ENCODE results near the gene NEIL1. TPM values are rescaled to one million over a fixed set of nuclear protein-coding genes. Genes with fewer than 3 reads are reported as not detected.
A peak's percentile ranks its signal among the peaks of the same experiment; 100 is the strongest.

Gene NEIL1
- total and polyA plus RNA-seq, 10 of the 15 experiments (the other 5 are each of a cell fraction or from before 2014, with no cell fraction given): 0.10 to 2.3 (median 0.66) TPM

DNA sequence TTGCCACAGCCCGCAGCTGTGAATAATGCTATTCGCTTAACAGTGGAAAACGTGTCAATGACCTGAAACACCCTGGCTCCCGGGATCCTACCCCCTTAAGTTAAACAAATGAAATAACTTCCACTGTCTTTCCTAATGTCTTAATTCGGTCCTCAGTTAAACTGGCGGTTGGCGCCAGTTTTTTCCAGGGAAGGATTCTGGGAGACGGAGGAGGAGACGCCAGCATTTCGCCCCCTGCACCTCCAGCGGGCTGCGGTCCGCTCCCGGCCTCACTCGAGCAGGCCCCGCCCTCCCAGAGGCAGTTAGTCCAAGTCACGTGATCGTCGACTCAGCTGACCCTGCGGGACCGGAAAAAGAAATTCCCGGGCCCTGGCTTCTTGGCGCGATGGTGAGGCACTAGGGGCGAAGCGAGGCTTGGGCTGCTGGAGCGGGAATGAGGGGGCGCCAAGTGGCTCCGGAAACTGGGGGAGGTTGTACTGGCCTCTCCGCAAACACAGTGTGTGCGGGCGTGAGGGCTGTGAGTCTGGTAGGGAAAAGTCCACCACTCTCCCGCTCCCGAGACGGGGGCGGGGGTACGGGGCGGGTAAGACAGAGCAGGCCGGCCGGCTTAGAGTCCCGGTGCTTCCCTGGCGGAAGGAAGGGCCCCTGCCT lies 11.0 kb upstream of the NEIL1 start, which contains the start of gene COMMD4 (continued):
- TF ChIP-seq, protein P1, sequence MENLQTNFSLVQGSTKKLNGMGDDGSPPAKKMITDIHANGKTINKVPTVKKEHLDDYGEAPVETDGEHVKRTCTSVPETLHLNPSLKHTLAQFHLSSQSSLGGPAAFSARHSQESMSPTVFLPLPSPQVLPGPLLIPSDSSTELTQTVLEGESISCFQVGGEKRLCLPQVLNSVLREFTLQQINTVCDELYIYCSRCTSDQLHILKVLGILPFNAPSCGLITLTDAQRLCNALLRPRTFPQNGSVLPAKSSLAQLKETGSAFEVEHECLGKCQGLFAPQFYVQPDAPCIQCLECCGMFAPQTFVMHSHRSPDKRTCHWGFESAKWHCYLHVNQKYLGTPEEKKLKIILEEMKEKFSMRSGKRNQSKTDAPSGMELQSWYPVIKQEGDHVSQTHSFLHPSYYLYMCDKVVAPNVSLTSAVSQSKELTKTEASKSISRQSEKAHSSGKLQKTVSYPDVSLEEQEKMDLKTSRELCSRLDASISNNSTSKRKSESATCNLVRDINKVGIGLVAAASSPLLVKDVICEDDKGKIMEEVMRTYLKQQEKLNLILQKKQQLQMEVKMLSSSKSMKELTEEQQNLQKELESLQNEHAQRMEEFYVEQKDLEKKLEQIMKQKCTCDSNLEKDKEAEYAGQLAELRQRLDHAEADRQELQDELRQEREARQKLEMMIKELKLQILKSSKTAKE (IDR thresholded peaks at IDR 0.05; ENCODE audit: low read depth, poor library complexity, severe bottlenecking): peak; percentile 50
- TF ChIP-seq IKZF2 (IDR thresholded peaks at IDR 0.05) (peak; percentile 66 to 75), POLR2AphosphoS5 (IDR thresholded peaks at IDR 0.05; ENCODE audit: low read length) (peak; percentile 34; the same call in 1 of the 2 replicates), STAT3 (IDR thresholded peaks at IDR 0.05; ENCODE audit: low read depth, low read length) (no peak), SIX5 (IDR thresholded peaks at IDR 0.05; ENCODE audit: low read depth, low read length, severe bottlenecking) (peak; percentile 26), CHD2 (IDR thresholded peaks at IDR 0.05; ENCODE audit: borderline replicate concordance, low read depth, low read length) (no peak), NR2C2 (IDR thresholded peaks at IDR 0.05; ENCODE audit: borderline replicate concordance, control insufficient read depth, insufficient read length, low read depth) (no peak), CBFB (IDR thresholded peaks at IDR 0.05; ENCODE audit: low read depth) (peak; percentile 60; the same call in 1 of the 2 replicates), TARDBP (IDR thresholded peaks at IDR 0.05; ENCODE audit: borderline replicate concordance) (peak; percentile 80; the same call in 1 of the 2 replicates), CBX5 (IDR thresholded peaks at IDR 0.05; ENCODE audit: low read depth) (peak; percentile 50; the same call in 1 of the 2 replicates)
- TF ChIP-seq, protein P2, sequence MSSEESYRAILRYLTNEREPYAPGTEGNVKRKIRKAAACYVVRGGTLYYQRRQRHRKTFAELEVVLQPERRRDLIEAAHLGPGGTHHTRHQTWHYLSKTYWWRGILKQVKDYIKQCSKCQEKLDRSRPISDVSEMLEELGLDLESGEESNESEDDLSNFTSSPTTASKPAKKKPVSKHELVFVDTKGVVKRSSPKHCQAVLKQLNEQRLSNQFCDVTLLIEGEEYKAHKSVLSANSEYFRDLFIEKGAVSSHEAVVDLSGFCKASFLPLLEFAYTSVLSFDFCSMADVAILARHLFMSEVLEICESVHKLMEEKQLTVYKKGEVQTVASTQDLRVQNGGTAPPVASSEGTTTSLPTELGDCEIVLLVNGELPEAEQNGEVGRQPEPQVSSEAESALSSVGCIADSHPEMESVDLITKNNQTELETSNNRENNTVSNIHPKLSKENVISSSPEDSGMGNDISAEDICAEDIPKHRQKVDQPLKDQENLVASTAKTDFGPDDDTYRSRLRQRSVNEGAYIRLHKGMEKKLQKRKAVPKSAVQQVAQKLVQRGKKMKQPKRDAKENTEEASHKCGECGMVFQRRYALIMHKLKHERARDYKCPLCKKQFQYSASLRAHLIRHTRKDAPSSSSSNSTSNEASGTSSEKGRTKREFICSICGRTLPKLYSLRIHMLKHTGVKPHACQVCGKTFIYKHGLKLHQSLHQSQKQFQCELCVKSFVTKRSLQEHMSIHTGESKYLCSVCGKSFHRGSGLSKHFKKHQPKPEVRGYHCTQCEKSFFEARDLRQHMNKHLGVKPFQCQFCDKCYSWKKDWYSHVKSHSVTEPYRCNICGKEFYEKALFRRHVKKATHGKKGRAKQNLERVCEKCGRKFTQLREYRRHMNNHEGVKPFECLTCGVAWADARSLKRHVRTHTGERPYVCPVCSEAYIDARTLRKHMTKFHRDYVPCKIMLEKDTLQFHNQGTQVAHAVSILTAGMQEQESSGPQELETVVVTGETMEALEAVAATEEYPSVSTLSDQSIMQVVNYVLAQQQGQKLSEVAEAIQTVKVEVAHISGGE (CRISPR knock-in tag; IDR thresholded peaks at IDR 0.05): peak; percentile 54; the same call in 1 of the 2 replicates
- TF ChIP-seq, protein P3, sequence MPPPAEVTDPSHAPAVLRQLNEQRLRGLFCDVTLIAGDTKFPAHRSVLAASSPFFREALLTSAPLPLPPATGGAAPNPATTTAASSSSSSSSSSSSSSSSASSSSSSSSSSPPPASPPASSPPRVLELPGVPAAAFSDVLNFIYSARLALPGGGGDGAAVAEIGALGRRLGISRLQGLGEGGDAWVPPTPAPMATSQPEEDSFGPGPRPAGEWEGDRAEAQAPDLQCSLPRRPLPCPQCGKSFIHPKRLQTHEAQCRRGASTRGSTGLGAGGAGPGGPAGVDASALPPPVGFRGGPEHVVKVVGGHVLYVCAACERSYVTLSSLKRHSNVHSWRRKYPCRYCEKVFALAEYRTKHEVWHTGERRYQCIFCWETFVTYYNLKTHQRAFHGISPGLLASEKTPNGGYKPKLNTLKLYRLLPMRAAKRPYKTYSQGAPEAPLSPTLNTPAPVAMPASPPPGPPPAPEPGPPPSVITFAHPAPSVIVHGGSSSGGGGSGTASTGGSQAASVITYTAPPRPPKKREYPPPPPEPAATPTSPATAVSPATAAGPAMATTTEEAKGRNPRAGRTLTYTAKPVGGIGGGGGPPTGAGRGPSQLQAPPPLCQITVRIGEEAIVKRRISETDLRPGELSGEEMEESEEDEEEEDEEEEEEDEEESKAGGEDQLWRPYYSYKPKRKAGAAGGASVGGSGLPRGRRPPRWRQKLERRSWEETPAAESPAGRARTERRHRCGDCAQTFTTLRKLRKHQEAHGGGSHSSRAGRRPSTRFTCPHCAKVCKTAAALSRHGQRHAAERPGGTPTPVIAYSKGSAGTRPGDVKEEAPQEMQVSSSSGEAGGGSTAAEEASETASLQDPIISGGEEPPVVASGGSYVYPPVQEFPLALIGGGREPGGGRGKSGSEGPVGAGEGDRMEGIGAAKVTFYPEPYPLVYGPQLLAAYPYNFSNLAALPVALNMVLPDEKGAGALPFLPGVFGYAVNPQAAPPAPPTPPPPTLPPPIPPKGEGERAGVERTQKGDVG (CRISPR knock-in tag; IDR thresholded peaks at IDR 0.05): peak; percentile 88
- TF ChIP-seq, protein P4, sequence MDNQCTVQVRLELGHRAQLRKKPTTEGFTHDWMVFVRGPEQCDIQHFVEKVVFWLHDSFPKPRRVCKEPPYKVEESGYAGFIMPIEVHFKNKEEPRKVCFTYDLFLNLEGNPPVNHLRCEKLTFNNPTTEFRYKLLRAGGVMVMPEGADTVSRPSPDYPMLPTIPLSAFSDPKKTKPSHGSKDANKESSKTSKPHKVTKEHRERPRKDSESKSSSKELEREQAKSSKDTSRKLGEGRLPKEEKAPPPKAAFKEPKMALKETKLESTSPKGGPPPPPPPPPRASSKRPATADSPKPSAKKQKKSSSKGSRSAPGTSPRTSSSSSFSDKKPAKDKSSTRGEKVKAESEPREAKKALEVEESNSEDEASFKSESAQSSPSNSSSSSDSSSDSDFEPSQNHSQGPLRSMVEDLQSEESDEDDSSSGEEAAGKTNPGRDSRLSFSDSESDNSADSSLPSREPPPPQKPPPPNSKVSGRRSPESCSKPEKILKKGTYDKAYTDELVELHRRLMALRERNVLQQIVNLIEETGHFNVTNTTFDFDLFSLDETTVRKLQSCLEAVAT (IDR thresholded peaks at IDR 0.05): peak; percentile 32; the same call in 1 of the 2 replicates
- TF ChIP-seq, protein P5, sequence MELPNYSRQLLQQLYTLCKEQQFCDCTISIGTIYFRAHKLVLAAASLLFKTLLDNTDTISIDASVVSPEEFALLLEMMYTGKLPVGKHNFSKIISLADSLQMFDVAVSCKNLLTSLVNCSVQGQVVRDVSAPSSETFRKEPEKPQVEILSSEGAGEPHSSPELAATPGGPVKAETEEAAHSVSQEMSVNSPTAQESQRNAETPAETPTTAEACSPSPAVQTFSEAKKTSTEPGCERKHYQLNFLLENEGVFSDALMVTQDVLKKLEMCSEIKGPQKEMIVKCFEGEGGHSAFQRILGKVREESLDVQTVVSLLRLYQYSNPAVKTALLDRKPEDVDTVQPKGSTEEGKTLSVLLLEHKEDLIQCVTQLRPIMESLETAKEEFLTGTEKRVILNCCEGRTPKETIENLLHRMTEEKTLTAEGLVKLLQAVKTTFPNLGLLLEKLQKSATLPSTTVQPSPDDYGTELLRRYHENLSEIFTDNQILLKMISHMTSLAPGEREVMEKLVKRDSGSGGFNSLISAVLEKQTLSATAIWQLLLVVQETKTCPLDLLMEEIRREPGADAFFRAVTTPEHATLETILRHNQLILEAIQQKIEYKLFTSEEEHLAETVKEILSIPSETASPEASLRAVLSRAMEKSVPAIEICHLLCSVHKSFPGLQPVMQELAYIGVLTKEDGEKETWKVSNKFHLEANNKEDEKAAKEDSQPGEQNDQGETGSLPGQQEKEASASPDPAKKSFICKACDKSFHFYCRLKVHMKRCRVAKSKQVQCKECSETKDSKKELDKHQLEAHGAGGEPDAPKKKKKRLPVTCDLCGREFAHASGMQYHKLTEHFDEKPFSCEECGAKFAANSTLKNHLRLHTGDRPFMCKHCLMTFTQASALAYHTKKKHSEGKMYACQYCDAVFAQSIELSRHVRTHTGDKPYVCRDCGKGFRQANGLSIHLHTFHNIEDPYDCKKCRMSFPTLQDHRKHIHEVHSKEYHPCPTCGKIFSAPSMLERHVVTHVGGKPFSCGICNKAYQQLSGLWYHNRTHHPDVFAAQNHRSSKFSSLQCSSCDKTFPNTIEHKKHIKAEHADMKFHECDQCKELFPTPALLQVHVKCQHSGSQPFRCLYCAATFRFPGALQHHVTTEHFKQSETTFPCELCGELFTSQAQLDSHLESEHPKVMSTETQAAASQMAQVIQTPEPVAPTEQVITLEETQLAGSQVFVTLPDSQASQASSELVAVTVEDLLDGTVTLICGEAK (IDR thresholded peaks at IDR 0.05; ENCODE audit: borderline replicate concordance): peak; percentile 58; the same call in 1 of the 2 replicates
